SK-N-SH (cell line): ENCODE data around the gene TRMT1. TPM values are rescaled to one million over a fixed set of nuclear protein-coding genes. Genes with fewer than 3 reads are reported as not detected.

Experiments
- CTCF ChIA-PET: fragments of 300-600, 350-600 bp; formaldehyde crosslinking; extraction: SDS; loops from one replicate; lab custom pipeline; 2021; lab: Yijun Ruan, JAX
- POLR2A ChIA-PET: fragments of 350-600 bp; sonication (Branson Sonifier 250); formaldehyde crosslinking; extraction: SDS; loops from one replicate; lab custom pipeline; 2020; ENCODE audit warnings: antibody characterized with exemption, inconsistent platforms; lab: Yijun Ruan, JAX
- DNase-seq: peaks from one replicate; pipeline ENCODE4 v3.0.0; 2012
- H2AFZ ChIP-seq: fragments of 200-600 bp; sonication (generic); 2 replicates; pipeline ENCODE4 v1.8.1; 2016; ENCODE audit warnings: antibody characterized with exemption, mild to moderate bottlenecking, low read depth
- H3F3A ChIP-seq: fragments of 200-600 bp; sonication (generic); replicated peaks from 2 replicates; pipeline ENCODE3; 2016; ENCODE audit warnings: antibody characterized with exemption, mild to moderate bottlenecking; ENCODE audit not compliant: insufficient read depth
- H3K27ac ChIP-seq, 2 experiments: fragments of 200-500 bp in 1 of 2; fragments of 200-600 bp in 1 of 2; sonication (Bioruptor generic) in 1 of 2; sonication (generic), shearing (Covaris generic) in 1 of 2; 2 replicates each; pipeline versions ENCODE4 v1.5.1 to v1.6.1; 2014 to 2016; ENCODE audit warnings: low read depth in 2 of 2, inconsistent platforms in 1 of 2, low read length in 1 of 2, mild to moderate bottlenecking in 1 of 2, mixed read lengths in 1 of 2
- H3K27me3 ChIP-seq: fragments of 200-600 bp; sonication (generic), shearing (Covaris generic); 2 replicates; pipeline ENCODE4 v1.6.1; 2016; ENCODE audit warnings: mixed run types; ENCODE audit not compliant: insufficient read depth
- H3K36me3 ChIP-seq, 2 experiments: fragments of 200-500 bp in 1 of 2; fragments of 200-600 bp in 1 of 2; sonication (Bioruptor generic) in 1 of 2; sonication (generic) in 1 of 2; replicated peaks in 1 of 2; 2 replicates each; pipeline versions ENCODE3 to v1.5.1; 2014 to 2016; ENCODE audit warnings: low read length in 1 of 2, mild to moderate bottlenecking in 1 of 2; ENCODE audit not compliant: insufficient read depth in 2 of 2, control insufficient read depth in 1 of 2
- H3K4me1 ChIP-seq, 2 experiments: fragments of 200-500 bp in 1 of 2; fragments of 200-600 bp in 1 of 2; sonication (Bioruptor generic) in 1 of 2; sonication (generic), shearing (Covaris generic) in 1 of 2; 2 replicates each; pipeline versions ENCODE4 v1.5.1 to v1.6.1; 2014 to 2016; ENCODE audit warnings: low read depth in 1 of 2, low read length in 1 of 2, mixed run types in 1 of 2; ENCODE audit not compliant: insufficient read depth in 2 of 2, control insufficient read depth in 1 of 2
- H3K4me2 ChIP-seq: fragments of 200-600 bp; sonication (generic), shearing (Covaris generic); 2 replicates; pipeline ENCODE4 v1.6.1; 2017; ENCODE audit warnings: mixed run types
- H3K4me3 ChIP-seq, 2 experiments: fragments of 200-500 bp in 1 of 2; fragments of 200-600 bp in 1 of 2; sonication (Bioruptor generic) in 1 of 2; sonication (generic), shearing (Covaris generic) in 1 of 2; 2 replicates each; pipeline versions ENCODE4 v1.5.1 to v1.8.1; 2014 to 2016; ENCODE audit warnings: low read depth in 2 of 2, inconsistent platforms in 1 of 2, low read length in 1 of 2, mild to moderate bottlenecking in 1 of 2, mixed read lengths in 1 of 2, moderate library complexity in 1 of 2
- H3K79me2 ChIP-seq: fragments of 200-600 bp; sonication (generic); 2 replicates; pipeline ENCODE4 v1.8.1; 2017; ENCODE audit warnings: mild to moderate bottlenecking; ENCODE audit not compliant: insufficient read depth
- H3K9ac ChIP-seq: fragments of 200-600 bp; sonication (generic); 2 replicates; pipeline ENCODE4 v1.6.1; 2017; ENCODE audit warnings: mixed run types
- H3K9me2 ChIP-seq: fragments of 200-600 bp; sonication (generic); 2 replicates; pipeline ENCODE4 v1.6.1; 2017; ENCODE audit warnings: mixed run types
- H3K9me3 ChIP-seq: fragments of 200-600 bp; sonication (generic); 2 replicates; pipeline ENCODE4 v1.6.1; 2017; ENCODE audit warnings: mixed run types, mild to moderate bottlenecking, moderate library complexity
- H4K20me1 ChIP-seq: fragments of 200-600 bp; sonication (generic); 2 replicates; pipeline ENCODE4 v1.6.1; 2017; ENCODE audit warnings: mild to moderate bottlenecking, mixed run types; ENCODE audit not compliant: insufficient read depth
- GABPA ChIP-seq: IDR thresholded peaks from 2 replicates; pipeline ENCODE4 v1.4.0; 2012; ENCODE audit warnings: low read depth, mild to moderate bottlenecking
- GATA2 ChIP-seq: sonication (generic); formaldehyde crosslinking; IDR thresholded peaks from 2 replicates; pipeline ENCODE4 v1.5.0; 2020; ENCODE audit warnings: mild to moderate bottlenecking, missing genetic modification reagents
- JUND ChIP-seq: IDR thresholded peaks from 2 replicates; pipeline ENCODE4 v1.4.0; 2012
- MAX ChIP-seq: IDR thresholded peaks from 2 replicates; pipeline ENCODE4 v1.4.0; 2012; ENCODE audit warnings: low read depth
- NFIC ChIP-seq: IDR thresholded peaks from 2 replicates; pipeline ENCODE4 v1.4.0; 2012; ENCODE audit warnings: borderline replicate concordance
- POLR2AphosphoS5 ChIP-seq: IDR thresholded peaks from 2 replicates; pipeline ENCODE4 v1.6.1; 2012; ENCODE audit warnings: low read depth, low read length
- RAD21 ChIP-seq: IDR thresholded peaks from 2 replicates; pipeline ENCODE4 v1.6.1; 2012; ENCODE audit warnings: mild to moderate bottlenecking, low read length
- RCOR1 ChIP-seq: fragments of 150-350 bp; IDR thresholded peaks from 2 replicates; pipeline ENCODE4 v1.6.1; 2017; ENCODE audit warnings: antibody characterized with exemption, low read length
- RXRA ChIP-seq: IDR thresholded peaks from 2 replicates; pipeline ENCODE4 v1.4.0; 2012; ENCODE audit warnings: low read depth, mild to moderate bottlenecking, borderline replicate concordance
- SIN3A ChIP-seq: IDR thresholded peaks from 2 replicates; pipeline ENCODE4 v1.6.1; 2012; ENCODE audit warnings: low read depth, mild to moderate bottlenecking, low read length, moderate library complexity, borderline replicate concordance
- YY1 ChIP-seq: IDR thresholded peaks from 2 replicates; pipeline ENCODE4 v1.4.0; 2012; ENCODE audit warnings: low read depth, mild to moderate bottlenecking
- WGBS: methylation state at CpG from one replicate; pipeline ENCODE4 v1.1.6; 2017; ENCODE audit warnings: low lambda C conversion rate; 5-methylcytosine and 5-hydroxymethylcytosine counted together
- polyA plus RNA-seq, 3 experiments: library from polyadenylated mRNA; depleted of rRNA; stranded (reverse); fragments of >200 nt; gene quantifications; 2 replicates each; pipeline ENCODE4 v1.2.3, GENCODE V29; 2012
- TF ChIP-seq, protein P1 (sequence below): fragments of 150-350 bp; IDR thresholded peaks from 2 replicates; pipeline ENCODE4 v1.6.1; 2016; ENCODE audit warnings: mild to moderate bottlenecking, low read depth, low read length
- TF ChIP-seq, protein P2 (sequence below): IDR thresholded peaks from 2 replicates; pipeline ENCODE4 v1.4.0; 2012; ENCODE audit warnings: low read depth, borderline replicate concordance
- TF ChIP-seq, protein P3 (sequence below): fragments of 200-600 bp; sonication (generic); IDR thresholded peaks from 2 replicates; pipeline ENCODE4 v1.6.1; 2017; ENCODE audit warnings: antibody characterized with exemption, mild to moderate bottlenecking, moderate library complexity

TRMT1 gene
- polyA plus RNA-seq, 1 of the 3 experiments (the other 2 are of a cell fraction), result 64.9 TPM

- ChIA-PET CTCF (interaction anchor here (1.6 to 9.2 kb wide), 4 partner anchors 7 to 166 kb away, joined by 4 to 603 read pairs (median 291); partner anchors contain the start of genes DAND5 and LYL1), POLR2A (interaction anchor here (1.0 to 1.3 kb wide), 3 partner anchors 55 to 128 kb away, joined by 3 to 5 read pairs (median 5); partner anchors contain the start of gene DAND5)
- Histone ChIP-seq H3K79me2 (peaks cover 7% of the 10 kb centered on the region; the same call in 1 of the 2 replicates), H3K36me3 (peaks cover 0 to 16% of the 10 kb centered on the region in 2 experiments), H3K27ac (no peak overlapping the region; a peak in 1 of 4 replicates), H3K4me2 (no peak overlapping the region), H2AFZ (no peak overlapping the region), H4K20me1 (no peaks in the 10 kb centered on the region), H3K27me3 (no peaks in the 10 kb centered on the region), H3F3A (no peaks in the 10 kb centered on the region), H3K9me2 (no peaks in the 10 kb centered on the region), H3K4me1 (peaks cover 0 to 54% of the 10 kb centered on the region in 2 experiments; a peak in 3 of 4 replicates), H3K9ac (no peak overlapping the region), H3K4me3 (no peak overlapping the region), H3K9me3 (no peaks in the 10 kb centered on the region)
- no peak for DNase-seq
- WGBS, result 92% methylated on average over 20 of the region's 20 CpGs
- TF ChIP-seq RCOR1 (no peak), POLR2AphosphoS5 (no peak), SIN3A (no peak), GATA2 (CRISPR knock-in tag) (no peak), GABPA (no peak), RXRA (no peak), YY1 (no peak), NFIC (no peak), MAX (no peak), JUND (no peak)
- TF ChIP-seq, protein P1, sequence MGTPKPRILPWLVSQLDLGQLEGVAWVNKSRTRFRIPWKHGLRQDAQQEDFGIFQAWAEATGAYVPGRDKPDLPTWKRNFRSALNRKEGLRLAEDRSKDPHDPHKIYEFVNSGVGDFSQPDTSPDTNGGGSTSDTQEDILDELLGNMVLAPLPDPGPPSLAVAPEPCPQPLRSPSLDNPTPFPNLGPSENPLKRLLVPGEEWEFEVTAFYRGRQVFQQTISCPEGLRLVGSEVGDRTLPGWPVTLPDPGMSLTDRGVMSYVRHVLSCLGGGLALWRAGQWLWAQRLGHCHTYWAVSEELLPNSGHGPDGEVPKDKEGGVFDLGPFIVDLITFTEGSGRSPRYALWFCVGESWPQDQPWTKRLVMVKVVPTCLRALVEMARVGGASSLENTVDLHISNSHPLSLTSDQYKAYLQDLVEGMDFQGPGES, result no peak
Observed at GRCh38 chr19:13097033-13097462, 19.5 kb downstream of the TRMT1 start.

GRCh38 chr19:13095934-13096927 lies 20.3 kb downstream of the TRMT1 start:
- Histone ChIP-seq H3K4me3 (no peak overlapping the region), H3K79me2 (no peaks in the 10 kb centered on the region; the same call in 1 of the 2 replicates), H2AFZ (no peak overlapping the region), H3K9me2 (no peaks in the 10 kb centered on the region), H3K9ac (no peak overlapping the region), H3K27ac (peak overlapping the region in 1 of 2 experiments; percentile 83; a peak in 2 of 4 replicates), H3K4me2 (no peak overlapping the region), H3K9me3 (no peaks in the 10 kb centered on the region), H3K27me3 (no peaks in the 10 kb centered on the region), H4K20me1 (no peaks in the 10 kb centered on the region), H3F3A (no peaks in the 10 kb centered on the region), H3K36me3 (peaks cover 0 to 16% of the 10 kb centered on the region in 2 experiments), H3K4me1 (peaks cover 8 to 55% of the 10 kb centered on the region in 2 experiments)
- TF ChIP-seq, protein P2, sequence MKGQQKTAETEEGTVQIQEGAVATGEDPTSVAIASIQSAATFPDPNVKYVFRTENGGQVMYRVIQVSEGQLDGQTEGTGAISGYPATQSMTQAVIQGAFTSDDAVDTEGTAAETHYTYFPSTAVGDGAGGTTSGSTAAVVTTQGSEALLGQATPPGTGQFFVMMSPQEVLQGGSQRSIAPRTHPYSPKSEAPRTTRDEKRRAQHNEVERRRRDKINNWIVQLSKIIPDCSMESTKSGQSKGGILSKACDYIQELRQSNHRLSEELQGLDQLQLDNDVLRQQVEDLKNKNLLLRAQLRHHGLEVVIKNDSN, result no peak
- TF ChIP-seq, protein P3, sequence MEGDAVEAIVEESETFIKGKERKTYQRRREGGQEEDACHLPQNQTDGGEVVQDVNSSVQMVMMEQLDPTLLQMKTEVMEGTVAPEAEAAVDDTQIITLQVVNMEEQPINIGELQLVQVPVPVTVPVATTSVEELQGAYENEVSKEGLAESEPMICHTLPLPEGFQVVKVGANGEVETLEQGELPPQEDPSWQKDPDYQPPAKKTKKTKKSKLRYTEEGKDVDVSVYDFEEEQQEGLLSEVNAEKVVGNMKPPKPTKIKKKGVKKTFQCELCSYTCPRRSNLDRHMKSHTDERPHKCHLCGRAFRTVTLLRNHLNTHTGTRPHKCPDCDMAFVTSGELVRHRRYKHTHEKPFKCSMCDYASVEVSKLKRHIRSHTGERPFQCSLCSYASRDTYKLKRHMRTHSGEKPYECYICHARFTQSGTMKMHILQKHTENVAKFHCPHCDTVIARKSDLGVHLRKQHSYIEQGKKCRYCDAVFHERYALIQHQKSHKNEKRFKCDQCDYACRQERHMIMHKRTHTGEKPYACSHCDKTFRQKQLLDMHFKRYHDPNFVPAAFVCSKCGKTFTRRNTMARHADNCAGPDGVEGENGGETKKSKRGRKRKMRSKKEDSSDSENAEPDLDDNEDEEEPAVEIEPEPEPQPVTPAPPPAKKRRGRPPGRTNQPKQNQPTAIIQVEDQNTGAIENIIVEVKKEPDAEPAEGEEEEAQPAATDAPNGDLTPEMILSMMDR, result peak; percentile 7; the same call in 1 of the 2 replicates
- no peak for TF ChIP-seq JUND
- TF ChIP-seq RAD21, result peak; percentile 13; the same call in 1 of the 2 replicates
- 87% methylated on average over 43 of the region's 44 CpGs for WGBS
- DNase-seq, result peak; percentile 86
- POLR2A ChIA-PET, result interaction anchor here (0.6 to 1.3 kb wide), 4 partner anchors 35 to 127 kb away, joined by 3 to 5 read pairs (median 4); partner anchors contain the start of gene DAND5
- CTCF ChIA-PET, result interaction anchor here (0.9 to 9.2 kb wide), 8 partner anchors 8 to 167 kb away, joined by 3 to 603 read pairs (median 40); partner anchors contain the start of genes DAND5, IER2, LYL1 and STX10
